CD4-positive, alpha-beta T cell (primary cell): ENCODE data around the gene ABLIM1. TPM values are rescaled to one million over a fixed set of nuclear protein-coding genes. Genes with fewer than 3 reads are reported as not detected.
A peak's percentile ranks its signal among the peaks of the same experiment; 100 is the strongest.

ENCODE experiments used
- ATAC-seq: fragments of 200-7000 bp; cut with Tn5 transposase; one replicate; pipeline ENCODE4 v1.10.0; 2022; ENCODE audit warnings: mild to moderate bottlenecking; ENCODE audit not compliant: poor library complexity
- CTCF ChIA-PET: fragments of 350-600 bp; sonication (Branson Sonifier 250); formaldehyde crosslinking; loops from one replicate; lab custom pipeline; 2021; ENCODE audit warnings: antibody characterized with exemption, inconsistent platforms; lab: Charles Lee
- POLR2A ChIA-PET: fragments of 350-600 bp; sonication (Branson Sonifier 250); formaldehyde crosslinking; loops from one replicate; lab custom pipeline; 2021; ENCODE audit warnings: antibody characterized with exemption, inconsistent platforms; lab: Charles Lee
- DNase-seq, 14 experiments: peaks; one replicate each; pipeline ENCODE4 v3.0.0-alpha.2; 2013 to 2020; ENCODE audit warnings: mixed read lengths in 2 of 14
- H3K27ac ChIP-seq, 2 donors: one replicate each; pipeline versions ENCODE4 v1.5.1 to v1.7.0; 2013; ENCODE audit warnings: low read length in 2 of 2, low read depth in 1 of 2, mild to moderate bottlenecking in 1 of 2
- H3K27me3 ChIP-seq, 2 experiments: 1 replicate in 1 of 2; 2 replicates in 1 of 2; pipeline versions ENCODE4 v1.6.1 to v1.7.0; 2013; ENCODE audit warnings: low read length in 2 of 2, control low read depth in 1 of 2, mild to moderate bottlenecking in 1 of 2, moderate library complexity in 1 of 2; ENCODE audit not compliant: insufficient read depth in 2 of 2, control insufficient read depth in 1 of 2
- H3K36me3 ChIP-seq: one replicate; pipeline ENCODE4 v1.6.1; 2013; ENCODE audit warnings: low read length, control low read depth; ENCODE audit not compliant: insufficient read depth
- H3K4me1 ChIP-seq: one replicate; pipeline ENCODE4 v1.6.1; 2013; ENCODE audit warnings: low read length, control low read depth; ENCODE audit not compliant: insufficient read depth
- H3K4me3 ChIP-seq: one replicate; pipeline ENCODE4 v1.5.1; 2013; ENCODE audit warnings: mild to moderate bottlenecking, low read length, moderate library complexity
- H3K9me3 ChIP-seq, 2 experiments: 1 replicate in 1 of 2; 2 replicates in 1 of 2; pipeline versions ENCODE4 v1.6.1 to v1.7.0; 2013; ENCODE audit warnings: low read length in 2 of 2, mild to moderate bottlenecking in 2 of 2, control low read depth in 1 of 2, moderate library complexity in 1 of 2; ENCODE audit not compliant: control insufficient read depth in 1 of 2, insufficient read depth in 1 of 2
- H3K27ac Mint-ChIP-seq: one replicate; pipeline ENCODE4 v1.8.0; 2020; ENCODE audit warnings: mixed read lengths
- H3K27me3 Mint-ChIP-seq: one replicate; pipeline ENCODE4 v1.8.0; 2021; ENCODE audit warnings: mixed read lengths
- H3K36me3 Mint-ChIP-seq: one replicate; pipeline ENCODE4 v1.8.0; 2021; ENCODE audit warnings: low read depth, mixed read lengths
- H3K4me1 Mint-ChIP-seq: one replicate; pipeline ENCODE4 v1.8.0; 2021; ENCODE audit warnings: low read depth, mixed read lengths
- H3K4me3 Mint-ChIP-seq: one replicate; pipeline ENCODE4 v1.8.0; 2020; ENCODE audit warnings: mild to moderate bottlenecking, mixed read lengths
- H3K9me3 Mint-ChIP-seq: one replicate; pipeline ENCODE4 v1.8.0; 2020; ENCODE audit warnings: mixed read lengths
- intact Hi-C, 2 experiments: fragments of 100-400 bp; cut with DNase I in 1 of 2; cut with micrococcal nuclease in 1 of 2; formaldehyde crosslinking; loops; one replicate each; pipeline versions ENCODE4 v1.15.1 to v1.9.0; 2023 to 2025; cut with DNase I, micrococcal nuclease
- total RNA-seq, 174 experiments: library from RNA in 2 of 174; stranded (reverse) in 2 of 174; gene quantifications; one replicate each; pipeline ENCODE4 v1.2.3 and lab custom pipeline; 2021 to 2026
- TF ChIP-seq, protein P1 (sequence below): fragments of 200-600 bp; IDR thresholded peaks from one replicate; pipeline ENCODE4 v1.8.0; 2022; ENCODE audit warnings: antibody characterized with exemption, mild to moderate bottlenecking

The ABLIM1 gene
- total RNA-seq, 2 experiments from 2014 or later: 217 to 224 TPM

DNA sequence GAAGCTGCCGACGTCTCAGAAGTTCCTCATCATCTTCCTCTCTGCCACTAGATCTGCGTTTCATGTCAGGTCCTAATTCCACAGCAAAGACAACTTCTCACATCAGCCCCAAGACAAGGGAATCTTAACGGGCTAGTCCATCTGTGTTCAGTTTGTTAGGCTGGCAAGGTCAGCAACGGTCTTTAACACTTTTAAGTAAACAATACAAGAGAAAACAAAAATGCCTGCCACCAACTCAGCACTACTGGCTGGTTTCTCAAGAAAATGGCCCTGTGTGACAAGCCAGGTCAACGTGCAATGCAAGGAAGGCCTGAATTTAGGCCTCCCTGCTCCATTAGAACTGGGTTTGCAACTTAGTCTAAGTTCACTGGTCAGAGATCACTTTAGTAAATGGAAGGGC is 212.7 kb downstream of the ABLIM1 start:
- DNase-seq (no peak), ATAC-seq (no peak)
- no peaks in the 10 kb centered on the region for H3K27me3 ChIP-seq
- Mint-ChIP-seq H3K27me3 (no peaks in the 10 kb centered on the region), H3K4me1 (no peaks in the 10 kb centered on the region), H3K9me3 (no peaks in the 10 kb centered on the region), H3K4me3 (no peak overlapping the region), H3K36me3 (peaks cover 98% of the 10 kb centered on the region), H3K27ac (peak overlapping the region; percentile 69)
- no peaks in the 10 kb centered on the region for H3K4me1 ChIP-seq
- H3K27ac ChIP-seq: no peak overlapping the region
- no peaks in the 10 kb centered on the region for H3K9me3 ChIP-seq
- POLR2A ChIA-PET: no interaction called here
- peaks cover 79% of the 10 kb centered on the region for H3K36me3 ChIP-seq
- TF ChIP-seq, protein P1, sequence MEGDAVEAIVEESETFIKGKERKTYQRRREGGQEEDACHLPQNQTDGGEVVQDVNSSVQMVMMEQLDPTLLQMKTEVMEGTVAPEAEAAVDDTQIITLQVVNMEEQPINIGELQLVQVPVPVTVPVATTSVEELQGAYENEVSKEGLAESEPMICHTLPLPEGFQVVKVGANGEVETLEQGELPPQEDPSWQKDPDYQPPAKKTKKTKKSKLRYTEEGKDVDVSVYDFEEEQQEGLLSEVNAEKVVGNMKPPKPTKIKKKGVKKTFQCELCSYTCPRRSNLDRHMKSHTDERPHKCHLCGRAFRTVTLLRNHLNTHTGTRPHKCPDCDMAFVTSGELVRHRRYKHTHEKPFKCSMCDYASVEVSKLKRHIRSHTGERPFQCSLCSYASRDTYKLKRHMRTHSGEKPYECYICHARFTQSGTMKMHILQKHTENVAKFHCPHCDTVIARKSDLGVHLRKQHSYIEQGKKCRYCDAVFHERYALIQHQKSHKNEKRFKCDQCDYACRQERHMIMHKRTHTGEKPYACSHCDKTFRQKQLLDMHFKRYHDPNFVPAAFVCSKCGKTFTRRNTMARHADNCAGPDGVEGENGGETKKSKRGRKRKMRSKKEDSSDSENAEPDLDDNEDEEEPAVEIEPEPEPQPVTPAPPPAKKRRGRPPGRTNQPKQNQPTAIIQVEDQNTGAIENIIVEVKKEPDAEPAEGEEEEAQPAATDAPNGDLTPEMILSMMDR: no peak
- intact Hi-C loops: no loop called here
- no peak overlapping the region for H3K4me3 ChIP-seq
- CTCF ChIA-PET: no interaction called here

DNA sequence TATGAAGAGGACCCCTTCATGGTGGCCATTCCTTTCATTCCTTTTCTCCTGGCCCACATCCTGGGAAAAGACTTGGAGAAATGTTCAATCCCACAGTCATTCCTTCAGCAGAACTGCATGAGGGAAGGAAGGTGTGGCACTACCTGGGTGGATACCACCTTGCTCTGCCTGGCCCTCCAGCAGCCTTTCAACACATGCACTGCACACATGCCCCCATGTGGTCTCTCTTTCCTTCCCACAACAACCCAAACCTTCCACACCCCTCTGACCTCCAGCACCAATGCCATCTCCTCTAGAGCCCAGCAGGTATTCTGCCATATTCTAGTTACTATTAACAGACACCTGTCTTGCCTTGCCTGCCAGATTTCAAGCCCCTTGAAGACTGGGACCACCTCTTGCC is 213.3 kb downstream of the ABLIM1 start:
- Mint-ChIP-seq H3K4me1 (no peaks in the 10 kb centered on the region), H3K36me3 (peaks cover 98% of the 10 kb centered on the region), H3K4me3 (no peak overlapping the region), H3K27me3 (no peaks in the 10 kb centered on the region), H3K27ac (peak overlapping the region; percentile 69), H3K9me3 (no peaks in the 10 kb centered on the region)
- peaks cover 81% of the 10 kb centered on the region for H3K36me3 ChIP-seq
- intact Hi-C loops: no loop called here
- no peak overlapping the region for H3K27ac ChIP-seq
- CTCF ChIA-PET: no interaction called here
- no peaks in the 10 kb centered on the region for H3K9me3 ChIP-seq
- ATAC-seq (no peak), DNase-seq (no peak)
- POLR2A ChIA-PET: no interaction called here
- H3K4me3 ChIP-seq: no peak overlapping the region
- no peaks in the 10 kb centered on the region for H3K4me1 ChIP-seq
- TF ChIP-seq, protein P1: no peak
- H3K27me3 ChIP-seq: no peaks in the 10 kb centered on the region

DNA sequence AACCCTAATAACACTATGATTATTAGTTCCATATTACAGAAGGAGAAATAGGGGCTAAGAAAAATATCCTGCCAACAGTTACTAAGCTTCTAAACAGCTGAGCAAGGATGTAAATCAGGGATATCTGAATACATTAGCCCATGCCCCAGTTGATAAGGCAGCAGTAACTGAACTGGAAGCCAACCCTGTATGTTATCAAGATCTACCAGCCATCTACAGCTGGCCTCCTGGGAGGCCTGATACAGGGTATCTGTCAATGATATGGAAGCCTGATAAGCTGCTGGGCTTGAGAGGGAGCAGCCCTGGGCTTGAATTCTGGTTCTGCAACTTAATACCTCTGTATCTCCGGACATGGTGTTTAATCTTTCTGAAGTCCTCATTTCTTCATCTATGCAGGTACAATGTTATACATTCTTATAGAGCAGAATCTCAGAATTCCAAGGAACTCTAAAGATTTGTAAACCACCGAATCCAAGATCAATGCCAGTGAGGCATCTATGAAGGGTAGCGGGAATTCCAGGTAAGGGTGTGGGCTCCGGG is 215.9 kb downstream of the ABLIM1 start:
- DNase-seq (no peak), ATAC-seq (no peak)
- no peak overlapping the region for H3K27ac ChIP-seq
- TF ChIP-seq, protein P1: no peak
- H3K27me3 ChIP-seq: no peaks in the 10 kb centered on the region
- H3K4me1 ChIP-seq: no peaks in the 10 kb centered on the region
- peak overlapping the region; percentile 30 for H3K27ac Mint-ChIP-seq
- no peaks in the 10 kb centered on the region for H3K27me3 Mint-ChIP-seq
- H3K9me3 Mint-ChIP-seq: no peaks in the 10 kb centered on the region
- intact Hi-C loops: no loop called here
- H3K4me1 Mint-ChIP-seq: no peaks in the 10 kb centered on the region
- H3K4me3 Mint-ChIP-seq: no peak overlapping the region
- CTCF ChIA-PET: no interaction called here
- no peaks in the 10 kb centered on the region for H3K9me3 ChIP-seq
- peaks cover 86% of the 10 kb centered on the region for H3K36me3 ChIP-seq
- peaks cover 99% of the 10 kb centered on the region for H3K36me3 Mint-ChIP-seq
- no peak overlapping the region for H3K4me3 ChIP-seq
- POLR2A ChIA-PET: no interaction called here
